ENCODE measurements around the gene WDR45B. TPM values are rescaled to one million over a fixed set of nuclear protein-coding genes. Genes with fewer than 3 reads are reported as not detected.

WDR45B gene
- total RNA-seq, 1 experiment from 2014 or later = 96.5 TPM

DNA sequence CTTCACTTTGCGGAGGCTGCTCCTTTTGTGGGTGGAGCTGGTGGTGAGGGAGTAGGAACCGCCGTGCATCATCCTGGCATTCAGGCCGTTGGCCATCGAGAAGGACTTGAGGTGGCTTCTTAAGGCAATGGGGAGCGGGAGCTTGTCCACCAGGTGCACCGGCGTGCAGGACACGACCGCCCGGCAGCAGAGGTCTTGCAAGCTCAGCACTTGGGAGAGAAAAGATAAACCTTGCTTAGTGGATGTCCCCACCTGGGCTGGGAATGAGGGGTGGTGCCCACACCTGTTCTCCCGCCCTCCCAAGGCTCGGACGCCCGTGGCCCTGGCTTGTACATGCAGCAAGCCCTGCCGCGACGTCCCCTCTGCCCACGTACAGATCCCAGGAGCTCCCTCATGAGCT, 9.7 kb upstream of the WDR45B start (continued):
- no peak for TF ChIP-seq ARID4B (CRISPR knock-in tag; IDR thresholded peaks at IDR 0.05; ENCODE audit: borderline replicate concordance)
- TF ChIP-seq ATF3 (CRISPR knock-in tag; conservative IDR thresholded peaks at IDR 0.05) = no peak
- TF ChIP-seq ATF1 (CRISPR knock-in tag; IDR thresholded peaks at IDR 0.05) = no peak
- TF ChIP-seq ZNF396 (CRISPR knock-in tag; IDR thresholded peaks at IDR 0.05; ENCODE audit: borderline replicate concordance) = no peak
- TF ChIP-seq ZBTB21 (CRISPR knock-in tag; IDR thresholded peaks at IDR 0.05; ENCODE audit: borderline replicate concordance) = no peak
- TF ChIP-seq, protein P1, sequence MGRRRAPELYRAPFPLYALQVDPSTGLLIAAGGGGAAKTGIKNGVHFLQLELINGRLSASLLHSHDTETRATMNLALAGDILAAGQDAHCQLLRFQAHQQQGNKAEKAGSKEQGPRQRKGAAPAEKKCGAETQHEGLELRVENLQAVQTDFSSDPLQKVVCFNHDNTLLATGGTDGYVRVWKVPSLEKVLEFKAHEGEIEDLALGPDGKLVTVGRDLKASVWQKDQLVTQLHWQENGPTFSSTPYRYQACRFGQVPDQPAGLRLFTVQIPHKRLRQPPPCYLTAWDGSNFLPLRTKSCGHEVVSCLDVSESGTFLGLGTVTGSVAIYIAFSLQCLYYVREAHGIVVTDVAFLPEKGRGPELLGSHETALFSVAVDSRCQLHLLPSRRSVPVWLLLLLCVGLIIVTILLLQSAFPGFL (CRISPR knock-in tag; IDR thresholded peaks at IDR 0.05; ENCODE audit: borderline replicate concordance) = no peak
- TF ChIP-seq, protein P2, sequence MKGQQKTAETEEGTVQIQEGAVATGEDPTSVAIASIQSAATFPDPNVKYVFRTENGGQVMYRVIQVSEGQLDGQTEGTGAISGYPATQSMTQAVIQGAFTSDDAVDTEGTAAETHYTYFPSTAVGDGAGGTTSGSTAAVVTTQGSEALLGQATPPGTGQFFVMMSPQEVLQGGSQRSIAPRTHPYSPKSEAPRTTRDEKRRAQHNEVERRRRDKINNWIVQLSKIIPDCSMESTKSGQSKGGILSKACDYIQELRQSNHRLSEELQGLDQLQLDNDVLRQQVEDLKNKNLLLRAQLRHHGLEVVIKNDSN (CRISPR knock-in tag; IDR thresholded peaks at IDR 0.05) = no peak
- TF ChIP-seq TEAD4 (CRISPR knock-in tag; IDR thresholded peaks at IDR 0.05) = no peak
- no peak for TF ChIP-seq OVOL2 (CRISPR knock-in tag; IDR thresholded peaks at IDR 0.05; ENCODE audit: borderline replicate concordance)
- no peak for TF ChIP-seq TEAD1 (CRISPR knock-in tag; IDR thresholded peaks at IDR 0.05)

- Mint-ChIP-seq H3K27me3 (ENCODE audit: low read depth) (no peaks in the 10 kb centered on the region), H3K27ac (no peak overlapping the region), H3K4me3 (no peak overlapping the region), H3K36me3 (no peaks in the 10 kb centered on the region; the same call in 1 of the 2 replicates), H3K9me3 (peaks cover 10% of the 10 kb centered on the region), H3K4me1 (no peaks in the 10 kb centered on the region)
- CTCF ChIA-PET = interaction anchor here (0.5 kb wide), 1 partner anchor 123 kb away, joined by 3 read pairs; no protein-coding TSS in a partner anchor
- ATAC-seq (no peak), DNase-seq (ENCODE audit: low spot score) (no peak)
- TF ChIP-seq GABPB1 (CRISPR knock-in tag; IDR thresholded peaks at IDR 0.05) = no peak
- TF ChIP-seq ATF1 (CRISPR knock-in tag; IDR thresholded peaks at IDR 0.05) = no peak
- no peak for TF ChIP-seq OVOL2 (CRISPR knock-in tag; IDR thresholded peaks at IDR 0.05; ENCODE audit: borderline replicate concordance)
- no peak for TF ChIP-seq CREM (CRISPR knock-in tag; IDR thresholded peaks at IDR 0.05)
- TF ChIP-seq ZNF425 (CRISPR knock-in tag; conservative IDR thresholded peaks at IDR 0.05) = no peak
- no peak for TF ChIP-seq RORB (CRISPR knock-in tag; IDR thresholded peaks at IDR 0.05)
- no peak for TF ChIP-seq FOXJ3 (CRISPR knock-in tag; IDR thresholded peaks at IDR 0.05; ENCODE audit: borderline replicate concordance)
- POLR2A ChIA-PET = no interaction called here
Observed at GRCh38 chr17:82656266-82656665, 8.0 kb upstream of the WDR45B start.

GRCh38 chr17:82655523-82655922, 7.3 kb upstream of the WDR45B start:
- Mint-ChIP-seq H3K4me3 (no peak overlapping the region), H3K27ac (no peak overlapping the region), H3K27me3 (ENCODE audit: low read depth) (no peaks in the 10 kb centered on the region), H3K9me3 (peaks cover 10% of the 10 kb centered on the region), H3K36me3 (no peaks in the 10 kb centered on the region; the same call in 1 of the 2 replicates), H3K4me1 (no peaks in the 10 kb centered on the region)
- CTCF ChIA-PET = no interaction called here
- POLR2A ChIA-PET = no interaction called here
- no peak for DNase-seq (ENCODE audit: low spot score)
- no peak for ATAC-seq
- TF ChIP-seq OVOL2 (CRISPR knock-in tag; IDR thresholded peaks at IDR 0.05; ENCODE audit: borderline replicate concordance) (no peak), SOX15 (CRISPR knock-in tag; IDR thresholded peaks at IDR 0.05) (no peak), RELA (CRISPR knock-in tag; IDR thresholded peaks at IDR 0.05; ENCODE audit: borderline replicate concordance) (no peak), GABPB1 (CRISPR knock-in tag; IDR thresholded peaks at IDR 0.05) (no peak), ELF4 (CRISPR knock-in tag; IDR thresholded peaks at IDR 0.05; ENCODE audit: low read depth) (no peak), KAT7 (CRISPR knock-in tag; IDR thresholded peaks at IDR 0.05; ENCODE audit: borderline replicate concordance) (no peak), CREM (CRISPR knock-in tag; IDR thresholded peaks at IDR 0.05) (no peak), ZNF396 (CRISPR knock-in tag; IDR thresholded peaks at IDR 0.05; ENCODE audit: borderline replicate concordance) (no peak), NR1H2 (CRISPR knock-in tag; IDR thresholded peaks at IDR 0.05) (no peak)
- TF ChIP-seq, protein P3, sequence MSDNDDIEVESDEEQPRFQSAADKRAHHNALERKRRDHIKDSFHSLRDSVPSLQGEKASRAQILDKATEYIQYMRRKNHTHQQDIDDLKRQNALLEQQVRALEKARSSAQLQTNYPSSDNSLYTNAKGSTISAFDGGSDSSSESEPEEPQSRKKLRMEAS (CRISPR knock-in tag; IDR thresholded peaks at IDR 0.05) = no peak
- TF ChIP-seq, protein P1 (CRISPR knock-in tag; IDR thresholded peaks at IDR 0.05; ENCODE audit: borderline replicate concordance) = no peak
